Raji (cell line): ENCODE results near the gene LHFPL6.

Experiments
- POLR2A ChIP-seq: IDR thresholded peaks from 2 replicates; pipeline ENCODE4 v1.6.1; 2011; ENCODE audit warnings: low read depth, low read length, control low read depth; ENCODE audit not compliant: insufficient read depth

The LHFPL6 gene

DNA sequence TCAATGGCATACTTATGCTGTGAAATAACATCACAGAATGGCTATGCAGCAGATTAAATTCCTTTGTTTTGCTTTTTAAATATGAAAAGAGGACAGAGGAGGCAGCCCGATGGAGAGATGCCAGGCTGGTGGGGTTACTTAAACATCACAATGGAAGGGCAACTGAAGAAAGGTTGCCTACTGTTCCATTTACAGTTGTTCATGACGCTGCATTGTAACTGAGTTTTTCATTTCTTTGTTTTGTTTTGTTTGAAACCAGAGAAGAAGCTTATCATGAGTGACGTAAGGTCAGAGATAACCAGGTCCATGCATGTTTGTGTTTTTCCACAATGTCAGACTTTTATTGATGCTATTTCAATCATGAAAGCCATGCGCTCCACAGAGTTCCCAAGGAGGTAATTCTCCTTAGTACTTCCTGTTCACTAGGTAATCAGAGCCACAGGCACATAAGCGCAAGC, 273.8 kb downstream of the LHFPL6 start:
- TF ChIP-seq POLR2A, result no peak

- no peak for TF ChIP-seq POLR2A
These were observed 275.9 kb downstream of the LHFPL6 start for GRCh38 chr13:39327172-39327479.

DNA sequence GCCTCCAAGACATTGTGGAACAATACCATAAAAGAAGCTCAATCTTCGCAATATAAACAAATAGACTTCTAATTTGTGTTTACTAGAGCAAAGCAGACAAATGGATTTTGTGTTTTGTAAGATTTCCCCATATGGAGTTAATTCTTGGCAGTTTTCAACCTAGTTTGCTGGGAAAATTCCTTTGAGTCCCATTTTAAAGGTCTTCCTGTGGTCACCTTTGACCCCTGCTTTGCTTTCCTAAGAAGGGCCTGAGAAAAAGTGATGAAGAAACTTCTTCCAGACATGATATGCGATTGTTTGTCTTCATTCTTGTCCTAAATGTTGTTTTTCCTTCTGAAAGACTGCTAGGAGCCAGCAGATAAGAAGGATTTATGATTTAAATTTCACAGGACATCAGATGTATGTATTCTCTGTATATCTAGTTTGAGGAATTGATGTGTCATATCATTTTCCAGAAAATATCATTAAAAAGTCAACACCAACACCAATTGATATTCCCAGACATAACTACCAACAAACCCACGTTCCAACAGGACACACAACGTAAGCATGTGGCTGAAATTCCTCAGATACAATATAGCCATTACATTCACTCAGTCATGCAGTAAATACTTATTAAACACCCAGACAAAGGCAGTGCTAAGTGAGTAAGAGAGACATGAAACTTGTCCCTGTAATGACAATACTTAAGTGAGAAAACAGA, 276.4 kb downstream of the LHFPL6 start:
- no peak for TF ChIP-seq POLR2A

- TF ChIP-seq POLR2A, result no peak
These were observed 278.1 kb downstream of the LHFPL6 start for GRCh38 chr13:39324806-39325311.

GRCh38 chr13:39322836-39323585, 280.0 kb downstream of the LHFPL6 start:
- no peak for TF ChIP-seq POLR2A

- TF ChIP-seq POLR2A, result no peak
These were observed 281.4 kb downstream of the LHFPL6 start for GRCh38 chr13:39321574-39321973.

DNA sequence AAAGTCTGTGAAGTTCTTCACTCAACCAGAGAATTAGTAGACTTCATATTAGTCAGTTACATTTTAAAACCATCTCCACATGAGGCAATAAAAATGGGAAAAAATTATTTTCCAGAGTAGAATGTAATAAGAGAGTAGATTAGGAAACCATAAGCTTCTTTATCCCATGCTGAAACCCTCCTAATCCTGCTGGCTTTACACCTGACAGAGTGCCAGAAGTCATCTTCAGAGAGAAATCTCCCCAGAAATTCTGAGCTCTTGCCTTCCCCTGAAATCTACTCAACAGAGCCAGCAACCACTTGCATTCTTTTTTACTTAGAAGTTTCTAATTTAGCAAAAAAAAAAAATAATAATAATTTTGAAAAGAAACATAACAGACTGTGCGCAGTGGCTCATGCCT, 284.8 kb downstream of the LHFPL6 start:
- no peak for TF ChIP-seq POLR2A

GRCh38 chr13:39317291-39317690, 285.7 kb downstream of the LHFPL6 start:
- TF ChIP-seq POLR2A, result no peak

GRCh38 chr13:39315796-39316195, 287.2 kb downstream of the LHFPL6 start:
- no peak for TF ChIP-seq POLR2A

DNA sequence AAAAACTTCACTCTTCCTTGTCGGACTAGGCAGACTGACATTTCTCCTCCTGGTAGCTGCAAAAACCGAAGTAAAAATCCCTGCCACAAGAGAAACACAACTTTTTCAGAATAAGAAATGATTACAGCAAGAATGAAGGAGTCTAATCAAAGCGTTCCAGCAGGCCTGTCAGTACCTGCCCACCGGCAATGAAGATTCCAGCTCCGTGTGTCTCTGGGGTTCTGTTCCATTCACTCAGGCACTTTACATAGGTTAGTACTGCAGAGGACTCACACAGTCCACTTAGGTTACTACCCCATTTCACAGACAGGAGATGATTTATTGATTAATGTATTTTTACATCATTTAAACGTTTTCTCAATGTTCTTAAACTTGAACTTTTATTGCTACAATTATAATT, 289.3 kb downstream of the LHFPL6 start:
- TF ChIP-seq POLR2A, result no peak

- no peak for TF ChIP-seq POLR2A
These were observed 290.4 kb downstream of the LHFPL6 start for GRCh38 chr13:39312596-39312995.

GRCh38 chr13:39311619-39312018, 291.4 kb downstream of the LHFPL6 start:
- TF ChIP-seq POLR2A, result no peak

GRCh38 chr13:39310961-39311360, 292.0 kb downstream of the LHFPL6 start:
- no peak for TF ChIP-seq POLR2A

- TF ChIP-seq POLR2A, result no peak
These were observed 296.1 kb downstream of the LHFPL6 start for GRCh38 chr13:39306639-39307589.

- TF ChIP-seq POLR2A, result no peak
These were observed 300.2 kb downstream of the LHFPL6 start for GRCh38 chr13:39302820-39303219.
